Psoas muscle (tissue), 8 donors: ENCODE data around the gene ZNRD2. TPM values are rescaled to one million over a fixed set of nuclear protein-coding genes. Genes with fewer than 3 reads are reported as not detected.
A peak's percentile ranks its signal among the peaks of the same experiment; 100 is the strongest.

ENCODE experiments used
- ATAC-seq, 4 donors: fragments of 200-7000 bp; cut with Tn5 transposase; one replicate each; pipeline ENCODE4 v1.9.1; 2020; ENCODE audit warnings: moderate library complexity in 3 of 4, mild to moderate bottlenecking in 2 of 4
- DNase-seq, 2 donors: peaks; one replicate each; pipeline ENCODE4 v3.0.0-alpha.2; 2020
- H3K27ac ChIP-seq: fragments of 200-600 bp; one replicate; pipeline ENCODE4 v1.8.0; 2022
- H3K27me3 ChIP-seq, 3 donors: fragments of 200-600 bp in 1 of 3; one replicate each; pipeline versions ENCODE4 v1.6.1 to v1.8.0; 2013 to 2022; ENCODE audit warnings: low read length in 2 of 3, mild to moderate bottlenecking in 2 of 3, moderate library complexity in 1 of 3; ENCODE audit not compliant: insufficient read depth in 3 of 3
- H3K36me3 ChIP-seq, 2 donors: fragments of 200-600 bp in 1 of 2; one replicate each; pipeline versions ENCODE4 v1.6.1 to v1.8.0; 2013 to 2022; ENCODE audit warnings: low read depth in 1 of 2, mild to moderate bottlenecking in 1 of 2, moderate library complexity in 1 of 2; ENCODE audit not compliant: insufficient read depth in 1 of 2
- H3K4me1 ChIP-seq: fragments of 200-600 bp; one replicate; pipeline ENCODE4 v1.8.0; 2022
- H3K4me3 ChIP-seq: fragments of 200-600 bp; one replicate; pipeline ENCODE4 v1.8.0; 2022; ENCODE audit warnings: mild to moderate bottlenecking
- H3K9me3 ChIP-seq: fragments of 200-600 bp; one replicate; pipeline ENCODE4 v1.8.0; 2022
- CTCF ChIP-seq: fragments of 200-600 bp; IDR thresholded peaks from one replicate; pipeline ENCODE4 v1.8.0; 2022; ENCODE audit warnings: antibody characterized with exemption
- WGBS, 3 donors: extraction: QIAGEN DNeasy Blood & Tissue Kit; methylation state at CpG; one replicate each; pipeline versions ENCODE4 v1.1.6 to v1.1.7; 2013; 5-methylcytosine and 5-hydroxymethylcytosine counted together
- intact Hi-C, 2 donors: fragments of 100-400 bp; cut with DNase I; formaldehyde crosslinking; loops; one replicate each; pipeline versions ENCODE4 v1.11.0 to v1.14.2; 2022
- polyA plus RNA-seq, 3 donors: library from polyadenylated mRNA; stranded (reverse); fragments of 200-250 nt; gene quantifications; one replicate each; pipeline ENCODE4 v1.2.3, GENCODE V29; 2013
- total RNA-seq, 4 donors: library from RNA; stranded (reverse); fragmentation: NEBNext Ultra II Directional in 2 of 4; extraction: Animal tissue kit (Norgen Biotek cat#: 25700) in 2 of 4; gene quantifications; one replicate each; pipeline versions ENCODE4 v1.2.1 to v1.2.4, GENCODE V29; 2021 to 2023
- donor health status: healthy with polysubstance abuse.
- donor health status: DM: no; HTN: no; CAD: no; lungs with moderate emphysema.
- donor health status: Bipolar disorder and iron deficiency.
- donor health status: healthy.
- donor health status: DM: yes; HTN: yes; CAD: no.
- donor health status: DM: no; HTN: no; CAD: no.
- donor health status: DM: no; HTN: no; CAD: no.
- donor health status: DM: yes; HTN: yes; CAD: no.

The ZNRD2 gene
- total and polyA plus RNA-seq, 7 donors: 31.6 to 118 (median 43.5) TPM

- peak in 2 of 4 donors; percentile 1 to 8 for ATAC-seq
Observed at GRCh38 chr11:65569164-65569972, 909 bp upstream of the ZNRD2 start.

DNA sequence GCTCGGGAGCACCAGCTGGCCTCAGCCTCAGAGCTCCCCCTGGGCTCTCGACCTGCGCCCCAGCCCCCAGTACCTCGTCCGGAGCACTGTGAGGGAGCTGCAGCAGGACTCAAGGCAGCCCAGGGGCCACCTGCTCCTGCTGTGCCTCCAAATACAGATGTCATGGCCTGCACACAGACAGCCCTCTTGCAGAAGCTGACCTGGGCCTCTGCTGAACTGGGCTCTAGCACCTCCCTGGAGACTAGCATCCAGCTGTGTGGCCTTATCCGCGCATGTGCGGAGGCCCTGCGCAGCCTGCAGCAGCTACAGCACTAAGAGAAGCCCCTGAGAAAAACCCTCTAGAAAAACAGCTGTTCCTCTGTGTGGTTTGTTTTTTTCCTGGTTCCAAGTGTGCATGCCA is 1.1 kb downstream of the ZNRD2 start:
- WGBS, 3 donors: 51 to 65% (median 54%) methylated on average over 7 to 9 of the region's 9 CpGs
- no peak for TF ChIP-seq CTCF
- no peak for DNase-seq
- no peak for ATAC-seq
- H3K27me3 ChIP-seq: no peaks in the 10 kb centered on the region
- H3K36me3 ChIP-seq: peaks cover 0 to 12% of the 10 kb centered on the region in 2 donors
- peak overlapping the region; percentile 98 for H3K27ac ChIP-seq
- intact Hi-C loops: loop anchor here (5.0 kb wide), 2 partner anchors 36 to 41 kb away; partner anchors contain the start of gene MAP3K11 (in 1 of the 2)
- H3K9me3 ChIP-seq: no peaks in the 10 kb centered on the region
- peaks cover 53% of the 10 kb centered on the region for H3K4me1 ChIP-seq
- peak overlapping the region; percentile 99 for H3K4me3 ChIP-seq

More at GRCh38 chr11:65569164-65569972, 909 bp upstream of the ZNRD2 start:
- no peak for TF ChIP-seq CTCF
- Histone ChIP-seq H3K9me3 (no peaks in the 10 kb centered on the region), H3K4me3 (peak overlapping the region; percentile 99), H3K36me3 (peaks cover 0 to 12% of the 10 kb centered on the region in 2 donors), H3K27ac (peak overlapping the region; percentile 98), H3K4me1 (peaks cover 42% of the 10 kb centered on the region), H3K27me3 (no peaks in the 10 kb centered on the region)
- peak in 1 of 2 donors; percentile 66 for DNase-seq
- WGBS, 3 donors: 7 to 12% (median 8%) methylated on average over 28 of the region's 28 CpGs
- intact Hi-C loops: no loop called here

DNA sequence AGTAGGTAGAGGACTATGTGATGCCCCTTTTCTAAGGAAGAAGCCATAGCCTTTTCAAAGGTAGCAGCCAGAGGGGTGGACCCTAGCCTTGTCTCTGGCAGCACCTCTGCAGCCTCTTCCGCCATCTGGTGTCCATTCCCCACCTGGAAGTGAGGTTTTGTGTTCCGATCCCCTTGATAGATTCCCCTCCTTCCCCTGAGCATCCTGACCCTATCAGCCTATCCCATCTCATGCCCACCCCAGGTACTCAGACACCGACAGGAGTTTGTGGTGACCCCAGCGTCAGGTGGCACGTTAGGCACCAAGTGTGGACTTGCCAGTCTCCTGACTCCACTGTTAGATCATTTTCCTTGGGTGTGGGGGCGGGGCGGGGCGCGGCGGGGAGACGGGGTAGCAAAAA is 1.7 kb downstream of the ZNRD2 start:
- peak; percentile 48 for TF ChIP-seq CTCF
- no peaks in the 10 kb centered on the region for H3K27me3 ChIP-seq
- H3K36me3 ChIP-seq: peaks cover 0 to 12% of the 10 kb centered on the region in 2 donors
- H3K27ac ChIP-seq: peak overlapping the region; percentile 98
- H3K4me3 ChIP-seq: peak overlapping the region; percentile 99
- peaks cover 53% of the 10 kb centered on the region for H3K4me1 ChIP-seq
- H3K9me3 ChIP-seq: no peaks in the 10 kb centered on the region
- ATAC-seq (no peak), DNase-seq (no peak)
- intact Hi-C loops: loop anchor here (1.0 to 5.0 kb wide), 3 partner anchors 31 to 40 kb away; partner anchors contain the start of gene MAP3K11 (in 1 of the 2)
- WGBS, 3 donors: 5 to 7% (median 6%) methylated on average over 11 of the region's 11 CpGs

DNA sequence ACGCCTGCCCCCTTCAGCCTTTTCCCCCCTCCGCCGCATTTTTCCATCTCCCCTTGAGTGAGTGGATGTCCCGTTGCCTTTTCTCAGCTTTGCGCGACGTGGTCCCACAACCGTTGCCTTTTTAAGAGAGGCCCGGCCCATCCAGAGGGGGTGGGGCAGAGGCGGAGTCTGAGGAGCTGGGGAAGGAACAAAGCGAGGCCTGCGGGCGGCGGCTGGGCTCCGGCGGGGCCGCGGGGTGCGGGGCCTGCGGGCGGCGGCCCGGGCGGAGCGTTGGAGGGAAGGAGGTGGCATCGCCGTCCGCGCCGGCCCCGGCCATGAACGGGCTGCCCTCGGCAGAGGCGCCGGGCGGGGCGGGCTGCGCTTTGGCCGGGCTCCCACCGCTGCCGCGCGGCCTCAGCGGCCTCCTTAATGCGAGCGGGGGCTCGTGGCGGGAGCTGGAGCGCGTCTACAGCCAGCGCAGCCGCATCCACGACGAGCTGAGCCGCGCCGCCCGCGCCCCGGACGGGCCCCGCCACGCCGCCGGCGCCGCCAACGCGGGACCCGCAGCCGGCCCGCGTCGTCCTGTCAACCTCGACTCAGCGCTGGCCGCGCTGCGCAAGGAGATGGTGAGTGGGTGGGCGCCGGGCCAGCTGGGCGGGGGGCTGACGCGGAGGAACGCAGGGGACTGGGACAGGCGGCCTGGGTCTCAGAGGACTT is 2.2 kb downstream of the ZNRD2 start, which contains the start of gene FAM89B:
FAM89B (plus strand) TSS at position 183 of the 696 bp plus-strand sequence; CDS start at position 315, 132 bp downstream.
- WGBS, 3 donors: 0 to 1% (median 0%) methylated on average over 47 to 86 of the region's 86 CpGs
- no peaks in the 10 kb centered on the region for H3K27me3 ChIP-seq
- H3K4me3 ChIP-seq: peak within 1 kb of the TSS; percentile 99
- peaks cover 53% of the 10 kb centered on the region for H3K4me1 ChIP-seq
- no peak for TF ChIP-seq CTCF
- intact Hi-C loops: loop anchor here (1.0 to 5.0 kb wide), 3 partner anchors 31 to 40 kb away; partner anchors contain the start of gene MAP3K11 (in 1 of the 2)
- H3K27ac ChIP-seq: peak within 1 kb of the TSS; percentile 98
- peaks cover 0 to 12% of the 10 kb centered on the region in 2 donors for H3K36me3 ChIP-seq
- DNase-seq: peak; percentile 93 to 95
- ATAC-seq: no peak
- no peaks in the 10 kb centered on the region for H3K9me3 ChIP-seq
